Mononuclear cell (primary cell): ENCODE data around the gene CCDC27. TPM values are rescaled to one million over a fixed set of nuclear protein-coding genes. Genes with fewer than 3 reads are reported as not detected.
A peak's percentile ranks its signal among the peaks of the same experiment; 100 is the strongest.

Source experiments
- H3K27me3 ChIP-seq: 2 replicates; pipeline ENCODE4 v1.6.0; 2011; ENCODE audit warnings: low read length, control low read depth; ENCODE audit not compliant: insufficient read depth
- H3K4me1 ChIP-seq: 2 replicates; pipeline ENCODE4 v1.5.1; 2011; ENCODE audit warnings: mild to moderate bottlenecking, low read length, control low read depth; ENCODE audit not compliant: insufficient read depth
- H3K4me3 ChIP-seq: 2 replicates; pipeline ENCODE4 v1.5.1; 2011; ENCODE audit warnings: mild to moderate bottlenecking, low read length, moderate library complexity
- H3K9me3 ChIP-seq: 2 replicates; pipeline ENCODE4 v1.5.1; 2011; ENCODE audit warnings: low read depth, mild to moderate bottlenecking, control low read depth, low read length
- total RNA-seq: library from RNA; depleted of rRNA; stranded (reverse); fragments of >200 nt; gene quantifications from one replicate; pipeline ENCODE4 v1.2.3, GENCODE V29; 2012

Gene CCDC27
- total RNA-seq, 1 donor, result not detected

GRCh38 chr1:3772027-3772714 lies 19.9 kb downstream of the CCDC27 start:
- no peaks in the 10 kb centered on the region for H3K27me3 ChIP-seq
- H3K4me1 ChIP-seq, result peaks cover 19% of the 10 kb centered on the region
- no peaks in the 10 kb centered on the region for H3K9me3 ChIP-seq
- H3K4me3 ChIP-seq, result peak overlapping the region; percentile 35

DNA sequence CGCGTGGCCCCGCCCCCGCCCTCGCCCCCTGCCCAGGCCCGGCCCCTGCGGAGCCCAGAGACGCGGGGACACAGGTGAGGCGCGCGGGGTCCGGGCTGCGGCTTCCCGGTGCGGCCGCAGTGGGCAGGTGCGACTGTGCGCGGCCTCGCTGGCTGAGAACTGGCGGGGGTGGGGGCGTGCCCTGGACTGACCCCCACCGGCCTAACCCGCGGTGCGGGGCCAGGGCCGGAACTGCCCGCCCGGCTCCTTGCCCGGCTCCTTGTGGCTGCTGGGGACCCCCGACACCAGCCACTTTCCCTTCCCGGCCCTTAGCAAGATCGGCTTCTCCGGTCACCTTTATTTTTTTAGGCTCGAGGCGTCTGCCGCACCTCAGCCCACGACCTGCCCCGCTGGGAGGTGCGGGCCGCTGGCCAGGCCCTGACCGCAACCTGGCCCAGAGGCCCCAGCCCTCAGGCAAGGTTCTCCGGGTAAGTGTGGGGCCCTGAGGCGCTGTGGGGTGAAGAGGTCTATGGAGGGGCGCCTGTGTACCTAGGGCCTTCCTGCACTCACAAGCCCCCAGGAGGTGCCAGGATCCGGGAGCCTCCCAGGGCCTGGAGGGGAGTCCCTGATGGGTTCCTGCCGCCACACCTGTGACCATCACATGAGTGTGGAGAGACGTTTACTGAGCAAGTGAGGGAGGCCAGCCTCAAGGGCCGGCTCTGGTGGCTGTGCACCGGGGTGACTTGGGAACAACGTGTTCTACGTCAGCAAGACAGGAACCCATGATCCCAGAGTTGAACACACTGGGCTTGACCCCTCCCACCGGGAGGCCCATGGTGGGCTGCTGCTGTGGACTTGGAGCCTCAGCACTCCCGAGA lies 20.7 kb downstream of the CCDC27 start, which contains the start of gene SMIM1:
Gene SMIM1, plus strand, starts transcription at position 35 of the 857 bp plus-strand sequence. CDS start 2,625 bp downstream, outside the sequence.
- peak within 1 kb of the TSS; percentile 35 for H3K4me3 ChIP-seq
- no peaks in the 10 kb centered on the region for H3K9me3 ChIP-seq
- H3K27me3 ChIP-seq, result no peaks in the 10 kb centered on the region
- peaks cover 19% of the 10 kb centered on the region for H3K4me1 ChIP-seq

GRCh38 chr1:3773572-3774275 lies 21.5 kb downstream of the CCDC27 start:
- no peaks in the 10 kb centered on the region for H3K27me3 ChIP-seq

DNA sequence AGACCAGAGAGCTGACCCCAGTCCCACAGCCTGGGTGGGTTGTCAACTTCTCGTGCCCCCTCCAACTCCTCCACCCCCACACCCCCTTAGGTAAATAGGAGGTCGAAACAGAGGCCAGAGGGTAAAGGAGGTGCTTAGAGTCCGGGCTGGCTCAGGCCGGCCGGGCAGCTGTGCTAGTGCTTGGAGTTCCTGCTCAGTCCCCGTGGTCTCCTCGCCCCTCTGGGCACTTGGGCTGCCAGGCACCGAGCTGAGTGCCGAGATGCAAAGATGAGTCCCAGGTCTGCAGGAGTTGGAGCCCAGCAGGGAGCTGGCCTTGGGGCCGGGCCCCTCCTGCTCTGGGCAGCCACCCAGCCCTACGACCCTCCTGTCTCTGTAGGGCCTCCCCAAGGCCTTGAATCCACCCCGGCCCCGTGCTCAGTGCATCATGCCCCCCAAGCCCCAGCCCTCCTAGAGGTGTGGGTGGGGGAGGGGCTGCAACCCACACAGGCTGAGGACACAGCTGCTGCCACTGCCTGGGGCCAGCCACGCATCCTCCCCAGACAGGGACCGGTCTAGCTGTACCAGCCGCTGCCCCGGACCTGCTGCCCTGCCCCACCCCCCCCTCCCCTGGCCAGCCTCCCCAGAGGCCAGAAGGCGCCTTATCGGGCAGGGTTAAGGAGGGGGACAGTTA lies 22.2 kb downstream of the CCDC27 start:
- H3K9me3 ChIP-seq, result no peaks in the 10 kb centered on the region
- no peak overlapping the region for H3K4me3 ChIP-seq
- peaks cover 19% of the 10 kb centered on the region for H3K4me1 ChIP-seq
- H3K27me3 ChIP-seq, result no peaks in the 10 kb centered on the region

More at GRCh38 chr1:3773572-3774275, 21.5 kb downstream of the CCDC27 start:
- Histone ChIP-seq H3K4me3 (no peak overlapping the region), H3K9me3 (no peaks in the 10 kb centered on the region), H3K4me1 (peaks cover 19% of the 10 kb centered on the region)

- H3K9me3 ChIP-seq, result no peaks in the 10 kb centered on the region
- H3K4me3 ChIP-seq, result no peak overlapping the region
- peaks cover 19% of the 10 kb centered on the region for H3K4me1 ChIP-seq
- H3K27me3 ChIP-seq, result no peaks in the 10 kb centered on the region
These were observed 22.8 kb downstream of the CCDC27 start for GRCh38 chr1:3774946-3775489.

DNA sequence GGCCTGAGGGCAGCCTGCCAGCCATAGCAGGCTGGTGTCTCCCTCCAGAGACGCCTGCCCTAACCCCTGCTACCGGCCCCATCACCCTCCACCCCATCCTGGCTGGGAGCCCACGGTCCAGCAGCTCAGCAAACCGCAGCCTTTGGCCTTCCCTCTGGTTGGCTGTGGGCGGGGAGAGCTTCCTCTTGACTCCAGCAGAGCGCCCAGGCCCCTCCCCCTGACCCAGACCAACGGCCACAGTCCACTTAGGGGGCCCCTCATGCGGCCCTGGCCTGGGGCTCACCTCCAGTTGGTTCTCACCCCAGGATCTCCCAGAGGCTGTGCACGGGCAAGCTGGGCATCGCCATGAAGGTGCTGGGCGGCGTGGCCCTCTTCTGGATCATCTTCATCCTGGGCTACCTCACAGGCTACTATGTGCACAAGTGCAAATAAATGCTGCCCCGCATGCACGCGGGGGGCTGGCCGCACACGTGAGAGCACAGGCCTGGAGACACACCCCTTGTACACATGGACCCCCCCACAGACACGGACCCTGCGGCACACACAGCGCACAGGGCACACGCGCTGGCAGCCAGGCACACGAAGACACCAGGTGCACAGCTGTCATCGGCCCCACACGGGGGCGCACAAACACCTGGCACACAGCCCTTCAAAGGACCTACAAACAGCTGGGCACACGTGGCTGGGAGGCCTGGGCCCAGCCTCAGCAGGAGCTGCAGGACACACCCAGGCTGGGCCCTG lies 23.4 kb downstream of the CCDC27 start:
- H3K27me3 ChIP-seq, result no peaks in the 10 kb centered on the region

DNA sequence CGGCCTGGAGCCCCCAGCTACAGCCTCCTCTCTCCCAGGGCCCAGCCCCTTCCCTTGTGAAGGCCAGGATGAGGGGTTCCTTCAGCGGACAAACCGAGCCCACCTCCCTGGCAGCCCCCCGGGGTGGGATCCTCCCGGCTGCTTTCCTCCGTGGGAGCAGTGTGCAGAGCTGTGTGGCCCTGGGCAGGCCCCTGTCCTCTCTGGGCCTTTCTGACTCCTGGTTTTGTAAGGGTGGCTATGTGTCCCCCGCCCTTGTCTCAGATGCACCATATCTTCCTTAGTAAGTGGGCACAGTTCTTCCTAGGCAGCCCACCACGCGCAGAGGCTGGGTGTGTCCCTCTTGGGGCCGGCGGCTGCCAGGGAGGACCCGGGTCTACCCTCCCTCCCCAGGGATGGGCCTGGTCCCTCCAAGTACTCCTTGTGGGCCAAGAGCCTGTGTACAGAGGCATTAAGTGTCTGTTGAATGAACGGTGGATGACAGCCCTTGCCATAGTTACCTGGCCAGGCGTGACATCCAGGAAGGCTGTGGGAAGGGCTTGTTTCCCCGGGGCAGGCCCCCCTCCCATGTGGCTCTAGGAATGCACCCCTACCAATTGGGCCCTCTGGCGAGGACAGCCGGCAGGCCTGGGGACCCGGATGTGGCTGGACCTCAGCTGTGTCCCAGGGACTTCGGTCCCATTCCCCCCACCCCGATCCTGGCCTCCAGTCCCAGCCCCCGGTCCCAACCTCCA lies 24.1 kb downstream of the CCDC27 start:
- Histone ChIP-seq H3K4me1 (peaks cover 17% of the 10 kb centered on the region), H3K4me3 (no peak overlapping the region), H3K9me3 (no peaks in the 10 kb centered on the region), H3K27me3 (no peaks in the 10 kb centered on the region)

More for the DNA sequence above, 23.4 kb downstream of the CCDC27 start:
- Histone ChIP-seq H3K4me3 (no peak overlapping the region), H3K4me1 (peaks cover 19% of the 10 kb centered on the region), H3K9me3 (no peaks in the 10 kb centered on the region)

DNA sequence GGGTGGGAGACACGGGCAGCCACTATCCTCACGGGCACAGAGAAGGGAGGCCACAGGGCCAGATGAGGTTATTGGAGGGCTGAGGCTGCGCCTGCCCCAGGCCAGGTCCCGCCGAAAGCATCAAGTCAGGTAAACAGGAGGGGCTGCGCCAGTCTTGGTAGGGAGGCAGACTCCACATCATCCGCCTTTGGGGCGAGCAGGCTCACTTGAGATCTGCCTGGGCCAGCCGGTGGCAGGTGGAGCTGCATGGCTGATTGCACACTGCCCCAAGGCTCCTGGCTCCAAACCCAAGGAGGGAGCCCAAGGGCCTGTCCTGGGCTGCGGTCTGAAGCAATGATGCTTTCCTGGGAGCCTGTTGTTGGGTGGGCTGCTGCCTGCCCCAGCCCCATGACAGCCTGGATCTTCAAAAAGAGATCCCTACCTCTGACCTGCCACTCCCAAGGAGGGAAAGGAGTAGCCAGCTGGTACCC lies 24.9 kb downstream of the CCDC27 start:
- H3K9me3 ChIP-seq, result no peaks in the 10 kb centered on the region
- H3K27me3 ChIP-seq, result no peaks in the 10 kb centered on the region
- H3K4me3 ChIP-seq, result no peak overlapping the region
- peaks cover 9% of the 10 kb centered on the region for H3K4me1 ChIP-seq

- Histone ChIP-seq H3K27me3 (no peaks in the 10 kb centered on the region), H3K9me3 (no peaks in the 10 kb centered on the region), H3K4me1 (peaks cover 9% of the 10 kb centered on the region), H3K4me3 (no peak overlapping the region)
These were observed 25.7 kb downstream of the CCDC27 start for GRCh38 chr1:3777647-3778589.

- no peaks in the 10 kb centered on the region for H3K27me3 ChIP-seq
- no peak overlapping the region for H3K4me3 ChIP-seq
- no peaks in the 10 kb centered on the region for H3K9me3 ChIP-seq
- H3K4me1 ChIP-seq, result peaks cover 9% of the 10 kb centered on the region
These were observed 26.5 kb downstream of the CCDC27 start for GRCh38 chr1:3778590-3779264.

GRCh38 chr1:3779265-3779911 lies 27.1 kb downstream of the CCDC27 start:
- Histone ChIP-seq H3K27me3 (no peaks in the 10 kb centered on the region), H3K4me1 (peaks cover 9% of the 10 kb centered on the region), H3K4me3 (no peak overlapping the region), H3K9me3 (no peaks in the 10 kb centered on the region)
